Sigmoid colon (tissue), 4 donors: Measurements from ENCODE around the gene AMZ2.

ENCODE experiments used
- CTCF ChIP-seq, 4 experiments: fragments of 450-650 bp in 3 of 4; fragments of 200-600 bp in 1 of 4; IDR thresholded peaks; one replicate each; pipeline ENCODE4 v1.5.1; 2016 to 2019; ENCODE audit warnings: antibody characterized with exemption in 4 of 4, mild to moderate bottlenecking in 3 of 4, moderate library complexity in 2 of 4
- EP300 ChIP-seq, 4 donors: sonication (generic); formaldehyde crosslinking; IDR thresholded peaks; one replicate each; pipeline ENCODE4 v1.6.1; 2017; ENCODE audit warnings: antibody characterized with exemption in 4 of 4
- POLR2A ChIP-seq, 2 donors: fragments of 450-650 bp; IDR thresholded peaks; one replicate each; pipeline ENCODE4 v1.6.1; 2016; ENCODE audit warnings: antibody characterized with exemption in 2 of 2, mild to moderate bottlenecking in 2 of 2, moderate library complexity in 2 of 2
- POLR2AphosphoS5 ChIP-seq, 4 donors: sonication (generic); formaldehyde crosslinking; IDR thresholded peaks; one replicate each; pipeline ENCODE4 v1.6.1; 2017; ENCODE audit warnings: antibody characterized with exemption in 4 of 4

- TF ChIP-seq CTCF (IDR thresholded peaks at IDR 0.05): no peak
- no peak for TF ChIP-seq POLR2A (IDR thresholded peaks at IDR 0.05)
- no peak for TF ChIP-seq EP300 (IDR thresholded peaks at IDR 0.05)
- TF ChIP-seq POLR2AphosphoS5 (IDR thresholded peaks at IDR 0.05): no peak
These were observed 18.8 kb upstream of the AMZ2 start for GRCh38 chr17:68228817-68229570.
